SU-DHL-6 (cell line): ENCODE data around the gene DMXL1.
A peak's percentile ranks its signal among the peaks of the same experiment; 100 is the strongest.

Experiments
- H2AFZ ChIP-seq: fragments of 200-600 bp; sonication (generic); 2 replicates; pipeline ENCODE4 v1.6.1; 2014; ENCODE audit warnings: low read depth, mild to moderate bottlenecking, moderate library complexity, mixed read lengths, antibody characterized with exemption, low read length; ENCODE audit not compliant: severe bottlenecking
- H3F3A ChIP-seq: fragments of 200-600 bp; shearing (Covaris generic); 2 replicates; pipeline ENCODE4 v1.6.0; 2016; ENCODE audit warnings: antibody characterized with exemption, mild to moderate bottlenecking; ENCODE audit not compliant: insufficient read depth
- H3K27ac ChIP-seq: fragments of 200-600 bp; sonication (generic); 2 replicates; pipeline ENCODE4 v1.5.1; 2016; ENCODE audit warnings: low read depth, mild to moderate bottlenecking, low read length, moderate library complexity, mixed read lengths
- H3K27me3 ChIP-seq: fragments of 200-600 bp; sonication (generic), shearing (Covaris generic); 2 replicates; pipeline ENCODE4 v1.6.0; 2014; ENCODE audit warnings: mild to moderate bottlenecking, low read length
- H3K36me3 ChIP-seq: fragments of 200-600 bp; sonication (generic); 2 replicates; pipeline ENCODE4 v1.6.1; 2014; ENCODE audit warnings: mild to moderate bottlenecking, low read length, mixed read lengths
- H3K4me2 ChIP-seq: fragments of 300-600, 200-600 bp; shearing (Covaris generic), sonication (generic); 2 replicates; pipeline ENCODE4 v1.6.0; 2014; ENCODE audit warnings: low read length, low read depth, mild to moderate bottlenecking; ENCODE audit not compliant: poor library complexity, severe bottlenecking
- H3K4me3 ChIP-seq: fragments of 200-600 bp; sonication (generic); 2 replicates; pipeline ENCODE4 v1.5.1; 2014; ENCODE audit warnings: antibody characterized with exemption, low read length, mild to moderate bottlenecking, mixed read lengths; ENCODE audit not compliant: insufficient read depth, poor library complexity, severe bottlenecking
- H3K79me2 ChIP-seq: fragments of 200-600 bp; sonication (generic); 2 replicates; pipeline ENCODE4 v1.6.1; 2014; ENCODE audit warnings: mild to moderate bottlenecking, low read length, moderate library complexity; ENCODE audit not compliant: insufficient read depth
- H3K9ac ChIP-seq: fragments of 200-600 bp; sonication (generic); 2 replicates; pipeline ENCODE4 v1.7.0; 2014; ENCODE audit warnings: mild to moderate bottlenecking, low read length
- H3K9me2 ChIP-seq: fragments of 200-600 bp; sonication (generic); replicated peaks from 2 replicates; pipeline ENCODE4 v1.6.1; 2014; ENCODE audit warnings: low read length; ENCODE audit not compliant: insufficient read depth
- H3K9me3 ChIP-seq: fragments of 200-600 bp; sonication (generic); 2 replicates; pipeline ENCODE4 v1.6.1; 2014; ENCODE audit warnings: low read length, mixed read lengths; ENCODE audit not compliant: insufficient read depth
- H4K20me1 ChIP-seq: fragments of 200-600 bp; sonication (generic); 2 replicates; pipeline ENCODE4 v1.6.1; 2014; ENCODE audit warnings: low read depth, mild to moderate bottlenecking, antibody characterized with exemption, low read length, moderate library complexity, mixed read lengths
- EZH2phosphoT487 ChIP-seq: fragments of 200-600 bp; sonication (generic), shearing (Covaris generic); conservative IDR thresholded peaks from 2 replicates; pipeline ENCODE4 v1.6.1; 2018; ENCODE audit warnings: mild to moderate bottlenecking, antibody characterized with exemption, low read length, moderate library complexity, mixed read lengths
- TF ChIP-seq, protein P1 (sequence below): fragments of 200-600 bp; sonication (generic); IDR thresholded peaks from one replicate; pipeline ENCODE4 v1.5.1; 2017; ENCODE audit warnings: antibody characterized with exemption, mild to moderate bottlenecking, low read length, moderate library complexity; ENCODE audit not compliant: insufficient read depth, poor library complexity, severe bottlenecking

Gene DMXL1

DNA sequence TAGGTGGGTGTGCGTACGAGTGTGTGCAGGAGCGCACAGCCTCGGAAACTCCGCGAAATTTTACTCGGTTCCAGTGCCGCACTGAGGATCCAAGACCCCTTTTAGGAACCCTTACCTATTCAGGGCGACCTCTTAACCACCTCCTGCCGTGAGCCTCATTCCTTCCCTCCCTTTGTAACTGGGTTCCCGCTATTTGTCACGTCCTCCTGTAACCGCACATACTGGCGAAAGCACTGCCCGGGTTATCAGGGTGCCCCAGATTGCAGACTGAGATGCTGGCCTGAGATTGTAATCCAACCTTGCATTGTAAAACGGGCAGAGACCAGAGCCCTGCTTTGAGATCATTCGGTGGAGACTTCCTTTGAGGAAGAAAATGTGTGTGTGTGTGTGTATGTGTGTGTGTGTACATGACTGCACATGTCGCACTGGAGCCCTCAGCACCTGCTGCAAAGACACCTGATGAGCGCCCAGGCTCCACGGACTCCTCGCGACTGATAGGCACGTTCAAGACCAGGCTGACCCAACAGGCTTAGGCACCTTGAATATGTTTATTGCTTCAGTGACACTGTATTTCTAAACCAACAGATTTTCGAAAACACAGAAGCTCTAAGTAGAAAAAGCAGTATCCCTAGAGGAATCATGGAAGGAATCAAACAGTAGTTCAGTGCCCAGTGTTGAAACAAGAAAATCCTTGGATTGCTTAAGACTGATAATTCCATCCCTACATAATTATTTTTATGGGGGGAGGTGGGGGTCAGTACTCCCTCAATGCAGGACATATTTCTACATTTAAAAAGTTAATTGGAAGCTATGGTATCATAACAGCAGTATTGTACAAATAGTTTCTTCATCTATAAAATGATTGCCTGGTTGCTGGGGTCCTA is 198.4 kb downstream of the DMXL1 start:
- no peaks in the 10 kb centered on the region for H3K36me3 ChIP-seq
- peak overlapping the region; percentile 85 for H3K4me2 ChIP-seq
- H4K20me1 ChIP-seq = no peaks in the 10 kb centered on the region
- H3K27me3 ChIP-seq = no peaks in the 10 kb centered on the region
- H2AFZ ChIP-seq = peak overlapping the region; percentile 22
- H3K9ac ChIP-seq = peak overlapping the region; percentile 88
- H3K9me3 ChIP-seq = no peaks in the 10 kb centered on the region
- TF ChIP-seq EZH2phosphoT487 = no peak
- TF ChIP-seq, protein P1, sequence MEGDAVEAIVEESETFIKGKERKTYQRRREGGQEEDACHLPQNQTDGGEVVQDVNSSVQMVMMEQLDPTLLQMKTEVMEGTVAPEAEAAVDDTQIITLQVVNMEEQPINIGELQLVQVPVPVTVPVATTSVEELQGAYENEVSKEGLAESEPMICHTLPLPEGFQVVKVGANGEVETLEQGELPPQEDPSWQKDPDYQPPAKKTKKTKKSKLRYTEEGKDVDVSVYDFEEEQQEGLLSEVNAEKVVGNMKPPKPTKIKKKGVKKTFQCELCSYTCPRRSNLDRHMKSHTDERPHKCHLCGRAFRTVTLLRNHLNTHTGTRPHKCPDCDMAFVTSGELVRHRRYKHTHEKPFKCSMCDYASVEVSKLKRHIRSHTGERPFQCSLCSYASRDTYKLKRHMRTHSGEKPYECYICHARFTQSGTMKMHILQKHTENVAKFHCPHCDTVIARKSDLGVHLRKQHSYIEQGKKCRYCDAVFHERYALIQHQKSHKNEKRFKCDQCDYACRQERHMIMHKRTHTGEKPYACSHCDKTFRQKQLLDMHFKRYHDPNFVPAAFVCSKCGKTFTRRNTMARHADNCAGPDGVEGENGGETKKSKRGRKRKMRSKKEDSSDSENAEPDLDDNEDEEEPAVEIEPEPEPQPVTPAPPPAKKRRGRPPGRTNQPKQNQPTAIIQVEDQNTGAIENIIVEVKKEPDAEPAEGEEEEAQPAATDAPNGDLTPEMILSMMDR = no peak
- H3K27ac ChIP-seq = peak overlapping the region; percentile 96
- H3K9me2 ChIP-seq = no peaks in the 10 kb centered on the region
- H3K4me3 ChIP-seq = peak overlapping the region; percentile 79
- peaks cover 57% of the 10 kb centered on the region for H3K79me2 ChIP-seq
- peaks cover 30% of the 10 kb centered on the region for H3F3A ChIP-seq

DNA sequence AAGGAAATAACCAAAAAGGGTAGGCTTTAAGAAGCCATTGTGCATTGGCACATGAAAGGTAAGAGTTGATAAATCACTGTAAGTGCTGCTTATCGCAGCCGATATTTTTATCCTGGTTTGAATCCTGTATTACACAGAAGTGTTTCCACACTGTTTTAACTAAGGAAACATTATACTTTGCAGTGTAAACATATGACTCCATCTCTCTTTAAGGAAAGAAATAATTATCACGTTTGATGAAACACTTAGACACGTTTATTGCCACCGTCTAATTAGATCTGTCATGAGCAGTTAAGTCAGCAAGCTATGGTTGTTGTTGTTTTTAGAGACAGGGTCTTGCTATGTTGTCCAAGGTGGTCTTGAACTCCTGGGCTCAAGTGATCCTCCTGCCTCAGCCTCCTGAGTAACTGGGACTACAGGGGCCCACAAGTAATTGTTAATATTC is 199.3 kb downstream of the DMXL1 start:
- H3K4me3 ChIP-seq = peak overlapping the region; percentile 79
- H3K9ac ChIP-seq = peak overlapping the region; percentile 88
- H3K27me3 ChIP-seq = no peaks in the 10 kb centered on the region
- no peaks in the 10 kb centered on the region for H4K20me1 ChIP-seq
- no peak for TF ChIP-seq EZH2phosphoT487
- TF ChIP-seq, protein P1 = no peak
- H3K9me2 ChIP-seq = no peaks in the 10 kb centered on the region
- H3K9me3 ChIP-seq = no peaks in the 10 kb centered on the region
- peak overlapping the region; percentile 85 for H3K4me2 ChIP-seq
- no peaks in the 10 kb centered on the region for H3K36me3 ChIP-seq
- no peak overlapping the region for H2AFZ ChIP-seq
- peaks cover 62% of the 10 kb centered on the region for H3K79me2 ChIP-seq
- H3F3A ChIP-seq = peaks cover 38% of the 10 kb centered on the region
- peak overlapping the region; percentile 96 for H3K27ac ChIP-seq

DNA sequence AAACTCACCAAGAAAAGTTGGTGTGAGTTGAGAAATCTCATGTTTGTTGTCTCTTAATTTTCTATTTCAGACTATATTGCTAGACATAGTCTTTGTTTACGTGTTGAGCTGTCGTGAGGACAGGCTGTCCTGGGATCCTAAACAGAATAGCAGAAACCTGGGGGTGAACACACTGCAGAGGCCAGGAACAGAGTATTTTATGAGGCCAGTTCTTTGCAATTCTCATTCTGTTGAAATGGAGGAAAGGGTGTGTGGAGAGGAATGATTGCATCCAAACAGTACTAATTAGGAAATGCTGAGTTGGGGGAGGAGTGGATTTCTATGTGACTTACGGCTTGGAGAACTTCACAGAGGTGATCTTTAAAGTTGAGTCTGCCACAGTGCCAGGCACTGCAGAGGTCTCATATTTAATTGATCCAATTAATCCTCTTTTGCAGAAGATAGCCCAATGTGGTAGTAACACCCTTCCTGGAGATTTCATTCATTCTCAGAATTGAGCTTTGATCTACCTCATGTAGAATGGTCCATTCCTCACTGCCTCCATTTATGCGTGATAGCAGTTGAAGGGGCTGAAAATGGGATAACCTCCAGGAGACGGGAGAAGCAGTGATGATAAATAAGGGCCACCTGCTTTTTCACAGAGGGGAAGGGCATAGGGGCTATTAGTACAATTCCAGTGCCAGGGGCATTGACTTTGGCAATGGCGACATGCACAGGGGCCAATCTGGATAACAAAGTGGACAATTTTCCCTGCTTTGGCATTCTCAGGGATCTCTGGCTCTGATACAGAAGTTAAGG is 200.3 kb downstream of the DMXL1 start:
- H3K9ac ChIP-seq = peak overlapping the region; percentile 88
- no peaks in the 10 kb centered on the region for H3K36me3 ChIP-seq
- no peaks in the 10 kb centered on the region for H3K27me3 ChIP-seq
- H4K20me1 ChIP-seq = no peaks in the 10 kb centered on the region
- H3K4me2 ChIP-seq = peak overlapping the region; percentile 85
- peaks cover 48% of the 10 kb centered on the region for H3F3A ChIP-seq
- H3K79me2 ChIP-seq = peaks cover 62% of the 10 kb centered on the region
- no peak overlapping the region for H2AFZ ChIP-seq
- no peaks in the 10 kb centered on the region for H3K9me3 ChIP-seq
- peak overlapping the region; percentile 79 for H3K4me3 ChIP-seq
- TF ChIP-seq EZH2phosphoT487 = no peak
- TF ChIP-seq, protein P1 = no peak
- H3K27ac ChIP-seq = peak overlapping the region; percentile 96
- no peaks in the 10 kb centered on the region for H3K9me2 ChIP-seq
